Anterior cingulate cortex (tissue), 58 donors: Measurements from ENCODE around the gene PHF11.
A peak's percentile ranks its signal among the peaks of the same experiment; 100 is the strongest.

Source experiments
- DNase-seq, 58 donors: peaks; one replicate each; lab custom pipeline; 2025; lab: John Stamatoyannopoulos, UW

The PHF11 gene

DNA sequence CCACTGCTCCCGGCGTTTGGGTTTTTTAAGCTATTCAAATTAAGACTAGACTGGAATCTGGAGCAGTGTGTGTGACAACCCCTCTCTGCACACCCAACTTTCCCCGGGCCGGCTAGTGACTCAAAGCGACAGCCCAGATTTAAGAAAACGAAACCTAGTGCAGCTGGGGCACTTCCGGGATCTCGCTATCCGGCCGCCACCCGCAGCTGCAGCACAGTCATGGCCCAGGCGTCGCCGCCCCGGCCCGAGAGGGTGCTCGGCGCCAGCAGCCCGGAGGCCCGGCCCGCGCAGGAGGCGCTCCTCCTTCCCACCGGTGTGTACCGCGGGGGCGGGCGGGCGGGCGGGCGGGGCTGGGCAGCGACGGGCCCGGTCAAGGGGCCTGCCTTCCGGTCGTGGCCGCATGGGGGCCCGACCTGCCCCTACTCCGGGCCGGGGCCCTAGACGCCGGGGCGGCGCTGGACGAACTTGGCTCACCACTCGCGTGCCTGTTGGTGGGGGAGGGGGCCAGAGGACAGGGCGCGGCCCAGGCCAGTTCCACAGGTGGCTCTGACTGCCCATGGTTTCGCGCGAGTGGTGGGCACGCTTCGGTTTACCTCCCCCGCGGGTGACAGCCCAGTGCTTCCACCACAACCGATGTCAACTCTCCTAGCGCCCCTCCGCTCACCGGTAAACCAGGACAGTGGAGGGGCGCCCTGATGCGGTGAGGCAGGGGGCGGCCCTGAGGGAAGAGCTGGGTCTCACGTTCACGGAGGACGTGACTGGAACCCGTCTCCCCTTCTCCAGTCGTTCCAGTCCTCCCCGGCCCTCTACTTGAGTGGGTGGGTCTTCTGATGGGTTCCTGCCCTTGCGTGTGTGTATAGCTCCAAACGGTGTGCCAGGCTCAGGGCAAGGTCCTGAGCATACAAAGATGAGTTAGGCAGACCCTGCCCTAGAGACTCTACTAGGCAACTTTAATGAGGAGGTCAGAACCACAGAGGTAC, at the start of gene PHF11:
Gene PHF11 (plus strand): TSS at position 171 of the 980 bp plus-strand sequence. CDS start 49 bp downstream, at position 220.
- DNase-seq = peak in 53 of 58 donors; percentile 8 to 78 (median 59)

- no peak for DNase-seq
Measured at GRCh38 chr13:49446473-49446872, 49.3 kb upstream of the PHF11 start.

- DNase-seq = no peak
Measured at GRCh38 chr13:49448753-49449152, 47.0 kb upstream of the PHF11 start.

DNA sequence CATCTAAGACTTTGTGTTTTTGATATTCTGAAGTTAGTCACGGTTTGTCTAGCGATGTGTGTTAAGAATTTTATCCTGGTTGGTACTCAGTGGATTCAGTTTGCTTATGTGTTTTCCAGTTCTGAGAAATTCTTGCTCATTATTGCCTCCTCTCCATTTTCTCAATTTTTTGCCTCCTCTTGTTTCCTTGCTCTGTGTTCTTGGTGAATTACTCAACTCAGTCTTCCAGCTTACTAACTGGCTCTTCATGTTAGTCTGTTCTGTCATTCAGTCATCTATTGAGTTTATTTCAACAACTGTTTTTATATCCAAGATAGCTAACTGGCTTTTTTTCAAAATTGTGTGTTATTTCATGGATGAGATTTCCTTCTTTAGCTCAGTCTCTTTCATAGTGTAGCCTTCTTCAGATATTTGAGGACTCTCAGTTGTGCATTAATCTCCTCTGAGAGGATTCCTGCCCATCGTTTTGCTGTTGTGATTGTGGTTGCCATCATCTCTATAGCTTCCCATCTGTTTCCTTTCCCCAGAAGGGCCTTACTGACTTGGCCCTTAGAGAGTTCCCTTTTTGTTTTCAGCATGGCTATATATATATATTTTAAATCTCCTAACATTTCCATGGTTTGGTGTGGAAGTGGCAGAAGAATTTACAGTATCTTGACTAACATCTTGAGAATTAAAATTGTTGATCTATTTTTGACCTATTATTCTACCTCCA, 45.5 kb upstream of the PHF11 start:
- no peak for DNase-seq

- DNase-seq = no peak
Measured at GRCh38 chr13:49452725-49453457, 42.9 kb upstream of the PHF11 start.

GRCh38 chr13:49453465-49453864, 42.3 kb upstream of the PHF11 start:
- no peak for DNase-seq

- no peak for DNase-seq
Measured at GRCh38 chr13:49454388-49455006, 41.3 kb upstream of the PHF11 start.

- DNase-seq = no peak
Measured at GRCh38 chr13:49455007-49455398, 40.8 kb upstream of the PHF11 start.

- no peak for DNase-seq
Measured at GRCh38 chr13:49456156-49456555, 39.6 kb upstream of the PHF11 start.

DNA sequence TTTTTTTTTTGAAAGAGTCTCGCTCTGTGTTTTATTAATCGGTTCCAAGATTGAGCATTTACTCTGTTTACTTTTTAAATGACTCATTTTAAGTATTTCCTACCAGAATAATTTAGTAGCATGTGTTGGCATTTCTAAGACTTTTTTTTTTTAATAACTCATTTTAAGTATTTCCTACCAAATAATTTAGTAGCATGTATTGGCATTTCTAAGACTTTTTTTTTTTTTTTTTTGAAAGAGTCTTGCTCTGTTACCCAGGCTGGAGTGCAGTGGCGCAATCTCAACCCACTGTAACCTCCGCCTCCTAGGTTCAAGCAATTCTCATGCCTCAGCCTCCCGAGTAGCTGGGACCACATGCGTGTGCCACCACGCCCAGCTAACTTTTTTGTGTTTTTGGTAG, 38.5 kb upstream of the PHF11 start:
- DNase-seq = no peak

DNA sequence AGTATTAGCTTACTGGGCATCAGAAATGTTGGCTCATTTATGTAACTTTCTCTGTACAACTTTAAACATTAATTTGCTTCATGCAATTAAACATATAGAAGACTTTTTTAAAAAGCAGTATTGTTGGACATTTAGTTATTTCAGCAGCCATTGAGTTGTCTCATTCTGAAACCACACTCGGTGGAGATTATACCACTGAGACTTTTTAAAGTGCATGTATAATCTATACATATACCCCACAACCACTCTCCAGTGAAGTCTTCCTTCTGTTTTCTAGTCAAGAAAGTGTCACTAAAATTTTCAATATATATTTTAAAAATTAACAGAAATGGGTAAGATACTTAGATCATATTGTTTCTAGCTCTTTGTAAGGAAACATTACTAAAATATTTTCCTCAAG, 36.2 kb upstream of the PHF11 start:
- no peak for DNase-seq

DNA sequence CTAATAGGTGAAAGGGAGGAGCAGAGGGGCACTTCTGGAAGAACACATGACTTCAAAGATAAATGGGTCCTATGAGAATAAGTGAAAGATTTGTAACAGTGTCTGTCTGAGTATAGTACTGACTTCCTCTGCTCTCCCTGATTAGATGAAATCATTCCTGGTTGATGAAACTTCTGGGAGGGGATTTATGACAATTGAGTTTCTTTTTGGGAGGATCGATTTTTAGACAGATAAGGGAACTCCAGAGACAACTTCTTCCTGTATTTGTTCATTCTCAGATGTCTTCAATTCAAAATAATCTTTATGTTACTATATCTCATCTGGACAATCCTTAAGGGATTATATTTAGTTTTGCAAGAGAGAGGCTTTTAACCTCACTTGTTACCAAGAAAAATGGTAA, 31.7 kb upstream of the PHF11 start:
- no peak for DNase-seq

- no peak for DNase-seq
Measured at GRCh38 chr13:49464621-49465325, 31.0 kb upstream of the PHF11 start.

DNA sequence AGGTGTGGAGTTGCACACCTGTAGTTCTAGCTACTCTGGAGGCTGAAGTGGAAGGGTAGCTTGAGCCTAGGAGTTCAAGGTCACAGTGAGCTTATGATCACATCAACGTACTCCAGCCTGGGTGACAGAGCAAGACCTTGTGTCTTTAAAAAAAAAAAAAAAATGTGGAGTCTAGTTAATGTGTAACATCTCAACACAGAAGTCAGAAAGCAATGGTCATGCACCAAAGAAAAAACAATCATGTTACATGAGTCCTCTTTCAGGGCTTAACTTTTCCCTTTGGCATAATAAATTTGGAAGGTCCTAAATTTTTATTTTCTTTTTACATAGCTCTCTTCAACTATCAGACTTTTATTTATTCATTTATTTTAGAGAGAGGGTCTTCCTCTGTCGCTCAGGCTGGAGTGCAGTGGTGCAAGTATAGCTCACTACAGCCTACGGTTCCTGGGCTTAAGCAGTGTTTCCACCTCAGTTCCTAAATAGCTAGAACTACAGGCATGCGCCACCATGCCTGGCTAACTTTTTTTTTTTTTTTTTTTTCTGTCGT, 29.4 kb upstream of the PHF11 start:
- no peak for DNase-seq

DNA sequence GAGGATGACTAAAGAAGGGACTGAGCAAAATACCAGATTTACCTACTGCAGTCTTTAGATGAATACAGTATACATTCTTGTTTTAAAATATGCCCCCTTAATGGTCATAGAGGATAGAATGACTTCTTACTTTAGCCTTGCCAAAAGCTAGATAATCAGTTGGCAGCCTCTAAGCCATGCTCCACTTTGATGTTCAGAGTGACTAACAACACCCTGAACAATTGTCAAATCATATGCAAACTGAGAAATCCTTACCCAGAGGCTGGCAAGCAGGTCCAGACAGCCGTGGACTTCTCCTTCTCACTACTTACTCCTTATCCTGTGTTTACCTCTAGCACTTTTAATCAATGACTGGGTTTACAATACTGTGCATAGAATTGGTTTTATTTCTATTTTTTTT, 23.6 kb upstream of the PHF11 start:
- peak in 2 of 58 donors; percentile 6 to 12 for DNase-seq

GRCh38 chr13:49476529-49476928, 19.2 kb upstream of the PHF11 start:
- no peak for DNase-seq

GRCh38 chr13:49481788-49482187, 14.0 kb upstream of the PHF11 start:
- DNase-seq = no peak

- no peak for DNase-seq
Measured at GRCh38 chr13:49488563-49488962, 7.2 kb upstream of the PHF11 start.

DNA sequence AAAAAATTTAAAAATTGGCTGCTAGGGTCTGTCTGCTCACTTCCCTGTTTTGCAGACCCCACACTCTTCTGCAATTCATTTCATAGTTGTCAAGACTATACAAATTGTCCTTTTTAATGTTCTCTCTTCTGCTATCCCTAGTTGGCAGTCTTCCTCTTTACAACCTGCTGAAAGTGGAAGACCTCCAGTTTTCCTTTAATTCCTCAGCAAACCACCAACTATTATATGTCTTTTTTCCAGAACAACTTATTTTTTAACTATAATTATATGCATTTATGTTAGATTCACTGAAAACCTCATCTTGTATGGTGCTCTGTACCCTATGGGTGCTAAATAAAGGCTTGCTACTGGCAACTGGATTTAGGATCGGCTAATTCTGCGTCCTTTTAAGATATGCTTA, 1.1 kb upstream of the PHF11 start:
- DNase-seq = no peak
